Ovary (tissue), 9 donors: Measurements from ENCODE around the gene PDE4D. TPM values are rescaled to one million over a fixed set of nuclear protein-coding genes. Genes with fewer than 3 reads are reported as not detected.

Source experiments
- DNase-seq, 5 donors: peaks; one replicate each; pipeline ENCODE4 v3.0.0-alpha.2; 2019 to 2020
- H3K27ac ChIP-seq, 2 donors: fragments of 200-600 bp; one replicate each; pipeline versions ENCODE4 v1.5.1 to v1.8.0; 2019 to 2022
- H3K27me3 ChIP-seq: fragments of 200-600 bp; one replicate; pipeline ENCODE4 v1.8.0; 2022
- H3K36me3 ChIP-seq: fragments of 200-600 bp; sonication (generic); one replicate; pipeline ENCODE4 v1.5.1; 2019
- H3K4me1 ChIP-seq: one replicate; pipeline ENCODE4 v1.8.1; 2013; ENCODE audit warnings: mild to moderate bottlenecking, moderate library complexity; ENCODE audit not compliant: insufficient read depth
- H3K4me3 ChIP-seq: fragments of 200-600 bp; sonication (generic); one replicate; pipeline ENCODE4 v1.5.1; 2017
- H3K9me3 ChIP-seq, 2 donors: fragments of 200-600 bp in 1 of 2; sonication (generic) in 1 of 2; one replicate each; pipeline versions ENCODE4 v1.5.1 to v1.8.1; 2013 to 2019; ENCODE audit warnings: mild to moderate bottlenecking in 1 of 2, moderate library complexity in 1 of 2
- EP300 ChIP-seq: sonication (generic); formaldehyde crosslinking; IDR thresholded peaks from one replicate; pipeline ENCODE4 v1.6.1; 2017; ENCODE audit warnings: antibody characterized with exemption
- POLR2A ChIP-seq: fragments of 450-650 bp; IDR thresholded peaks from one replicate; pipeline ENCODE4 v1.6.1; 2017; ENCODE audit warnings: antibody characterized with exemption, mild to moderate bottlenecking, moderate library complexity
- WGBS, 3 donors: extraction: QIAGEN DNeasy Blood & Tissue Kit in 1 of 3; methylation state at CpG; one replicate each; pipeline versions ENCODE4 v1.1.5 to v1.1.7; 2013 to 2017; 5-methylcytosine and 5-hydroxymethylcytosine counted together
- intact Hi-C, 4 donors: fragments of 100-400 bp; cut with DNase I; formaldehyde crosslinking; loops; one replicate each; pipeline versions ENCODE4 v1.11.0 to v1.15.1; 2022 to 2023
- polyA plus RNA-seq, 2 donors: library from polyadenylated mRNA; stranded (reverse); fragments of 200-250 nt in 1 of 2; fragments of 350-450 nt in 1 of 2; fragmentation: Illumina TruSeq in 1 of 2; extraction: RNeasy Lipid Tissue Mini Kit (QIAGEN cat#74804) in 1 of 2; gene quantifications; one replicate each; pipeline ENCODE4 v1.2.3, GENCODE V29; 2013 to 2014
- total RNA-seq, 7 donors: library from RNA; depleted of rRNA in 2 of 7; stranded (reverse); fragments of >200 nt in 2 of 7; fragmentation: NEBNext Ultra II Directional in 3 of 7; extraction: Animal tissue kit (Norgen Biotek cat#: 25700) in 3 of 7; gene quantifications; one replicate each; pipeline versions ENCODE4 v1.1.0 to v1.2.4, GENCODE V29; 2016 to 2023
- TF ChIP-seq, protein P1 (sequence below), 3 donors: fragments of 450-650 bp in 2 of 3; fragments of 200-600 bp in 1 of 3; IDR thresholded peaks; one replicate each; pipeline versions ENCODE4 v1.5.1 to v1.8.0; 2016 to 2022; ENCODE audit warnings: antibody characterized with exemption in 3 of 3, mild to moderate bottlenecking in 1 of 3
- donor health status: DM: no; HTN: no; CAD: no; lungs with moderate emphysema.
- donor health status: DM: no; HTN: no; CAD: no.
- donor health status: Bipolar disorder and iron deficiency.
- donor health status: DM: yes; HTN: yes; CAD: no.
- donor health status: DM: no; HTN: no; CAD: no.
- donor health status: DM: yes; HTN: yes; CAD: no.

PDE4D gene
- total and polyA plus RNA-seq, 9 donors, result 1.3 to 67.6 (median 8.4) TPM

DNA sequence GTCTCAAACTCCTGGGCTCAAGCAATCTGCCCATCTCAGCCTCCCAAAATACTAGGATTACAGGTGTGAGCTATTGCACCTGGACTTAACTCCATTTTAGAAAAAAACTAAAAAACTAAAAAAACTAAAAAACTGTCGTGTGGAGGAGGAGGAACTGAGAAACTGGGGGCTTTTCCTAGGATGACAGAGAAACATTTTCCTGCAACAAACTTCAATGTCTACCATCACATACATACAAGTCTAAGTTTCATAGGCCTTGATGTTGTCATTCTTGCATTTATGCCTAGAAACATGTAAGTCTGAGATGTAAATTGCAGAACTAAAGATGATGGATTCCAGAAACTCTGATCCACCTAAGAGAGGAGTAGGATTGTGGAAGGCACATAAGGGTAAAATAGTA is 753.8 kb downstream of the PDE4D start:
- 75 to 85% (median 84%) methylated on average over 1 of the region's 1 CpG for WGBS, 3 donors
- TF ChIP-seq, protein P1, sequence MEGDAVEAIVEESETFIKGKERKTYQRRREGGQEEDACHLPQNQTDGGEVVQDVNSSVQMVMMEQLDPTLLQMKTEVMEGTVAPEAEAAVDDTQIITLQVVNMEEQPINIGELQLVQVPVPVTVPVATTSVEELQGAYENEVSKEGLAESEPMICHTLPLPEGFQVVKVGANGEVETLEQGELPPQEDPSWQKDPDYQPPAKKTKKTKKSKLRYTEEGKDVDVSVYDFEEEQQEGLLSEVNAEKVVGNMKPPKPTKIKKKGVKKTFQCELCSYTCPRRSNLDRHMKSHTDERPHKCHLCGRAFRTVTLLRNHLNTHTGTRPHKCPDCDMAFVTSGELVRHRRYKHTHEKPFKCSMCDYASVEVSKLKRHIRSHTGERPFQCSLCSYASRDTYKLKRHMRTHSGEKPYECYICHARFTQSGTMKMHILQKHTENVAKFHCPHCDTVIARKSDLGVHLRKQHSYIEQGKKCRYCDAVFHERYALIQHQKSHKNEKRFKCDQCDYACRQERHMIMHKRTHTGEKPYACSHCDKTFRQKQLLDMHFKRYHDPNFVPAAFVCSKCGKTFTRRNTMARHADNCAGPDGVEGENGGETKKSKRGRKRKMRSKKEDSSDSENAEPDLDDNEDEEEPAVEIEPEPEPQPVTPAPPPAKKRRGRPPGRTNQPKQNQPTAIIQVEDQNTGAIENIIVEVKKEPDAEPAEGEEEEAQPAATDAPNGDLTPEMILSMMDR (IDR thresholded peaks at IDR 0.05), result no peak
- no peak for TF ChIP-seq POLR2A
- no peak for TF ChIP-seq EP300

GRCh38 chr5:59138509-59138908 is 755.0 kb downstream of the PDE4D start:
- Histone ChIP-seq H3K27ac (no peak overlapping the region), H3K27me3 (no peaks in the 10 kb centered on the region), H3K36me3 (no peaks in the 10 kb centered on the region), H3K4me1 (no peaks in the 10 kb centered on the region), H3K9me3 (no peaks in the 10 kb centered on the region), H3K4me3 (no peak overlapping the region)
- no peak for DNase-seq
- 82 to 88% (median 87%) methylated on average over 2 of the region's 2 CpGs for WGBS, 3 donors
- no peak for TF ChIP-seq POLR2A
- TF ChIP-seq, protein P1 (IDR thresholded peaks at IDR 0.05), result no peak
- TF ChIP-seq EP300, result no peak
- intact Hi-C loops, result loop anchor here in 1 of 4 donors (10.0 kb wide), 1 partner anchor 104 kb away; no protein-coding TSS in a partner anchor

More for the DNA sequence above, 753.8 kb downstream of the PDE4D start:
- no peak overlapping the region for H3K4me3 ChIP-seq
- no peaks in the 10 kb centered on the region for H3K36me3 ChIP-seq
- no peak overlapping the region for H3K27ac ChIP-seq
- H3K4me1 ChIP-seq, result no peaks in the 10 kb centered on the region
- DNase-seq, result no peak
- no peaks in the 10 kb centered on the region for H3K27me3 ChIP-seq
- intact Hi-C loops, result loop anchor here in 1 of 4 donors (10.0 kb wide), 1 partner anchor 105 kb away; no protein-coding TSS in a partner anchor
- H3K9me3 ChIP-seq, result no peaks in the 10 kb centered on the region

- Histone ChIP-seq H3K4me3 (no peak overlapping the region), H3K27ac (no peak overlapping the region), H3K27me3 (no peaks in the 10 kb centered on the region), H3K9me3 (no peaks in the 10 kb centered on the region), H3K36me3 (no peaks in the 10 kb centered on the region), H3K4me1 (no peaks in the 10 kb centered on the region)
- 80 to 90% (median 88%) methylated on average over 2 of the region's 2 CpGs for WGBS, 3 donors
- TF ChIP-seq EP300, result no peak
- TF ChIP-seq, protein P1 (IDR thresholded peaks at IDR 0.05), result no peak
- TF ChIP-seq POLR2A, result no peak
- intact Hi-C loops, result loop anchor here in 1 of 4 donors (10.0 kb wide), 1 partner anchor 103 kb away; no protein-coding TSS in a partner anchor
- no peak for DNase-seq
Observed at GRCh38 chr5:59137846-59138245, 755.7 kb downstream of the PDE4D start.

- no peak for DNase-seq
- intact Hi-C loops, result loop anchor here in 1 of 4 donors (10.0 kb wide), 1 partner anchor 102 kb away; no protein-coding TSS in a partner anchor
- H3K9me3 ChIP-seq, result no peaks in the 10 kb centered on the region
- TF ChIP-seq EP300 (no peak), POLR2A (no peak)
- TF ChIP-seq, protein P1 (IDR thresholded peaks at IDR 0.05), result no peak
- no peaks in the 10 kb centered on the region for H3K36me3 ChIP-seq
- no peak overlapping the region for H3K27ac ChIP-seq
- no peaks in the 10 kb centered on the region for H3K27me3 ChIP-seq
- H3K4me3 ChIP-seq, result no peak overlapping the region
- 48 to 75% (median 74%) methylated on average over 2 of the region's 2 CpGs for WGBS, 3 donors
- no peaks in the 10 kb centered on the region for H3K4me1 ChIP-seq
Observed at GRCh38 chr5:59136549-59136948, 757.0 kb downstream of the PDE4D start.
